Measurements from ENCODE around the gene PLCD1.

DNA sequence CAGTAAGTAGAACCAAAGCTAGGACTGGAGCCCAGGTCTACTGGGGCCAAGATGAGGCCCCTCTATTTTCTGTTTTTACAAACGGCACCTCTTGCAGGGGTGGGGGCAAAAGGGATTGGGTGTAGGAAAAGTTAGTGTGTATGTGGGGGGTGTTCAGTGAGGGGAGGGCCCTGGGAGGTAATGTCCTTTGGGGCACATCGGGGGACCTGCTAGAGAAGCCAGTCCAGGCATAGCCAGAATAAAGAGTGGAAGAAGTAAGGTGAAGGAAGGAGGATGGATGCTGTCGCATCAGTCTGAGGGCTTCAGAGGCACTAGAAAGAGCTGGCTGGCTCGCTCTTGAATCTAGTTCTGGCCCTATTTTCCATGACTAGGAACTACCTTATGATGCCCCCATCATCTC, 2.6 kb downstream of the PLCD1 start:
- TF ChIP-seq POLR2A (IDR thresholded peaks at IDR 0.05) (no peak), CTCF (IDR thresholded peaks at IDR 0.05) (no peak)
